ENCODE results near the gene MIEF2. TPM values are rescaled to one million over a fixed set of nuclear protein-coding genes. Genes with fewer than 3 reads are reported as not detected.

The MIEF2 gene
- total RNA-seq, 2 experiments from 2014 or later, result 5.5 to 6.2 TPM

DNA sequence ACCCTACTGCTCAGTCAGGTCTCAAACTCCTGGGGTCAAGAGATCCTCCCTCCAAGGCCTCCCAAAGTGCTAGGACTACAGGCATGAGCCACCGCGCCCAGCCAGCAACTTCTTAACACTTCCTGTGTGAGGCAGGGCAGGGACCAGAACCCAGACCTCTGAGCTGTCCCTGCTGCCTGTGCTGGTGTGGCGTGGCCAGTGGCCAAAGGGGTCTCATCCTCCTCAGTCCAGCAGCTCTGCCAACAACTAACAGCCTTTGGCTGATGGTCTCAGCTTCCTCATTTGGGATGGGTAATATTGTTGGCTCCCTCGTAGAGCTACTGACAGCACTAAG lies 36.4 kb upstream of the MIEF2 start:
- Mint-ChIP-seq H3K27me3 (no peaks in the 10 kb centered on the region), H3K4me3 (no peak overlapping the region), H3K27ac (no peak overlapping the region), H3K4me1 (ENCODE audit: low read depth) (peaks cover 14% of the 10 kb centered on the region), H3K9me3 (no peaks in the 10 kb centered on the region), H3K36me3 (ENCODE audit: low read depth) (no peaks in the 10 kb centered on the region)
- no peak for DNase-seq
- POLR2A ChIA-PET, result interaction anchor here (0.5 to 1.9 kb wide), 4 partner anchors 32 to 94 kb away, joined by 3 to 4 read pairs (median 3); no protein-coding TSS in a partner anchor
- CTCF ChIA-PET, result interaction anchor here (0.8 to 1.3 kb wide), 2 partner anchors 16 to 18 kb away, joined by 3 read pairs; no protein-coding TSS in a partner anchor
- no peak for ATAC-seq
- intact Hi-C loops (cut with micrococcal nuclease), result no loop called here
- TF ChIP-seq, protein P1, sequence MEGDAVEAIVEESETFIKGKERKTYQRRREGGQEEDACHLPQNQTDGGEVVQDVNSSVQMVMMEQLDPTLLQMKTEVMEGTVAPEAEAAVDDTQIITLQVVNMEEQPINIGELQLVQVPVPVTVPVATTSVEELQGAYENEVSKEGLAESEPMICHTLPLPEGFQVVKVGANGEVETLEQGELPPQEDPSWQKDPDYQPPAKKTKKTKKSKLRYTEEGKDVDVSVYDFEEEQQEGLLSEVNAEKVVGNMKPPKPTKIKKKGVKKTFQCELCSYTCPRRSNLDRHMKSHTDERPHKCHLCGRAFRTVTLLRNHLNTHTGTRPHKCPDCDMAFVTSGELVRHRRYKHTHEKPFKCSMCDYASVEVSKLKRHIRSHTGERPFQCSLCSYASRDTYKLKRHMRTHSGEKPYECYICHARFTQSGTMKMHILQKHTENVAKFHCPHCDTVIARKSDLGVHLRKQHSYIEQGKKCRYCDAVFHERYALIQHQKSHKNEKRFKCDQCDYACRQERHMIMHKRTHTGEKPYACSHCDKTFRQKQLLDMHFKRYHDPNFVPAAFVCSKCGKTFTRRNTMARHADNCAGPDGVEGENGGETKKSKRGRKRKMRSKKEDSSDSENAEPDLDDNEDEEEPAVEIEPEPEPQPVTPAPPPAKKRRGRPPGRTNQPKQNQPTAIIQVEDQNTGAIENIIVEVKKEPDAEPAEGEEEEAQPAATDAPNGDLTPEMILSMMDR (IDR thresholded peaks at IDR 0.05), result no peak

DNA sequence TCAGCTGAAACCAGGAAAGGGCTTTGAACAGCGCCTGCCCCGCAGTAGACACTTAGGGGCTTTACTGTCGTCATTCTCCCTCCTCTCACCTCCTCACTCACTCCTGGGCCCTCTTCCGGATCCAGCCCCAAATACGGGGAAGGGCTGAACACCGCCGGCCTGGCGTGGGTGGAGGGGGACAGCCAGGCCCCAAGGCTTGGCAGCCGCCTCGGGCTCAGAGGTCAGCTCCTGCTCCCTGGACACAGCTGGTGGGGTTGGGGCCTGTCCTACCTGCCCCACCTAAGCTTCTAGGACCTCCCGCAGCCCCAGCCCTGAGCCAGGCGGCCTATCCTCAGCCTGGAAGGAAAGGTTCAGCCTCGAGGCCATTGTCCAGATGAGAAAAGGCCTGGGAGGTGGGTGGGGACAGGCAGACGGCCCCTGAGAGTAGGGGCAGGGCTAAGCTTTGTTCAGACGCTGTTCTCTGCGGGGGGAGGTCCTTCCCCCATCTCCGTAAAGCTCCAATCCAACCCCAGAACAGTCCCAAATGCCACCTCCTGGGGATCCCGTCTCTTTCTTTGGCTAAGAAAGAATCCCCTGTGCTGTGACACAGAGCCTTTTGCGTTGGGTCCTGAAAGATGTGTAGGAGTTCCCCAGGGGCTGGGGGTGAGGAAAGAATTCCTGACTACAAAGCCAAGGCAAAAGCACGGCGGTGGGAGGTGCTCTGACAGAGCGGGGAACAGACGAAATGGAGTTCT lies 35.9 kb upstream of the MIEF2 start:
- H3K27me3 Mint-ChIP-seq, result no peaks in the 10 kb centered on the region
- ATAC-seq (no peak), DNase-seq (no peak)
- H3K36me3 Mint-ChIP-seq (ENCODE audit: low read depth), result no peaks in the 10 kb centered on the region
- TF ChIP-seq, protein P1 (IDR thresholded peaks at IDR 0.05), result no peak
- no peaks in the 10 kb centered on the region for H3K9me3 Mint-ChIP-seq
- intact Hi-C loops (cut with micrococcal nuclease), result no loop called here
- H3K4me1 Mint-ChIP-seq (ENCODE audit: low read depth), result peaks cover 14% of the 10 kb centered on the region
- peak overlapping the region; percentile 46 for H3K27ac Mint-ChIP-seq
- H3K4me3 Mint-ChIP-seq, result peak overlapping the region; percentile 65
- ChIA-PET POLR2A (interaction anchor here (0.5 to 1.9 kb wide), 3 partner anchors 33 to 93 kb away, joined by 3 to 4 read pairs (median 3); no protein-coding TSS in a partner anchor), CTCF (interaction anchor here (1.3 kb wide), 1 partner anchor 15 kb away, joined by 3 read pairs; no protein-coding TSS in a partner anchor)

DNA sequence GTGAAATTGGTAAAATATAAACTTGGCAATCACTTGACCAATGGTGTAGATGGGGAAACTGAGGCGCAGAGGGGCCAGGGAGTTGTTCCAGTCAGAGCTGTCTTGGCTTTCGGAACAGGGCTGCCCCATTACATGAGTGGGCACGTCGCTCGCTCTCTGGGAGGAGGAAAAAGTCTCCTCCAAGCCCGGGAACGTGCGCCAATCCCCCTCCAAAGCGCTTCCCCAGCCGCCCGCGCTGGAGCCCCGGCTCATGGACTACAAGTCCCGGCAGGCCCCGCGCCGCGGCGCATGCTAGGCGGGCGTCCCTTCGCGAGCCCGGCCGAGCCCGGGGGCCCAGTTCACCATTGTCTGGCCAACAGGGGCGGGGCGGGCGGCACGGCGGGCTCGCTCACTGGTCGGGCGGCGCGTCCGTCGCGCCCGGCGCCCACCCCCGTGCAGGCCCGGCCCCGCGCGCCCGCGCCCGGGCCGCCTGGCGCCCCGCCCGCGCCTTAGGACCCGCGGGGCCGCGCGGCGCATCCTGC lies 35.3 kb upstream of the MIEF2 start, which contains the start of gene LLGL1:
Gene LLGL1 (plus strand): TSS at position 515 of the 521 bp plus-strand sequence. CDS start 48 bp downstream, outside the sequence.
- intact Hi-C loops (cut with micrococcal nuclease), result no loop called here
- TF ChIP-seq, protein P1 (IDR thresholded peaks at IDR 0.05), result no peak
- DNase-seq (peak; percentile 98), ATAC-seq (peak; percentile 99)
- no peaks in the 10 kb centered on the region for H3K36me3 Mint-ChIP-seq (ENCODE audit: low read depth)
- no peaks in the 10 kb centered on the region for H3K9me3 Mint-ChIP-seq
- peak within 1 kb of the TSS; percentile 82 for H3K27ac Mint-ChIP-seq
- CTCF ChIA-PET, result no interaction called here
- peak within 1 kb of the TSS; percentile 89 for H3K4me3 Mint-ChIP-seq
- H3K4me1 Mint-ChIP-seq (ENCODE audit: low read depth), result peaks cover 14% of the 10 kb centered on the region
- POLR2A ChIA-PET, result interaction anchor here (0.6 to 1.9 kb wide), 3 partner anchors 27 to 44 kb away, joined by 3 to 4 read pairs (median 4); no protein-coding TSS in a partner anchor
- no peaks in the 10 kb centered on the region for H3K27me3 Mint-ChIP-seq

DNA sequence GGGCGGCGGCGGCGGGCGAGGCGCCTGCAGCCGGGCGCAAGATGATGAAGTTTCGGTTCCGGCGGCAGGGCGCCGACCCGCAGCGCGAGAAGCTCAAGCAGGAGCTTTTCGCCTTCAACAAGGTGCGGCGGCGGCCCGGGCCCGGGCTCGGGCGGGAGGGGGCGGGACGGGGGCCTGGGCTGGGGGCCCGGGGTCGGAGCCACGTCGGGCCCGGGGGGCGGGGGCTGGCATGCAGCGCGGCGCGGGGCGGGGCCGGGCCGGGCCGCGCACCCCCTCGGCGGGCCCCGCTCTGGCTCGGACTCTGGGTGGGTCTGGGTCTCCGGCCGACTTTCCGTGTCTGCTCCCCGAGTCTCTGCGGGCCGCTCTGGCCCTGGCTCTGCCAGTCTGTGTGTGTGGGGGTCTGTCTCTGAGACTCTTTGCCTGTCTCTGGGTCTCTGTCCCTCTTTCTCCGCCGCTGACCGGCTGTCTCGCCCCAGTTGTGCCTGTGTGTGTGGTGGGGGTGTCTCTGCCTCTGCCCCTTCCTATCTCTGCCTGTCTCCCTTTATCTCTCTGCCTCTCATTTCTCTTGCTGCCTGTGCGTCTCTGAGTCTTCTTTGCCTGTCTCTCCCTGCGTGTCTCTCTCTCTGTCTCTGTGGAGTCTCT lies 34.7 kb upstream of the MIEF2 start:
- Mint-ChIP-seq H3K27me3 (no peaks in the 10 kb centered on the region), H3K36me3 (ENCODE audit: low read depth) (no peaks in the 10 kb centered on the region), H3K9me3 (no peaks in the 10 kb centered on the region), H3K27ac (peak overlapping the region; percentile 82), H3K4me3 (peak overlapping the region; percentile 89), H3K4me1 (ENCODE audit: low read depth) (peaks cover 14% of the 10 kb centered on the region)
- POLR2A ChIA-PET, result interaction anchor here (0.6 to 1.9 kb wide), 4 partner anchors 12 to 44 kb away, joined by 3 to 4 read pairs (median 4); no protein-coding TSS in a partner anchor
- TF ChIP-seq, protein P1 (IDR thresholded peaks at IDR 0.05), result no peak
- intact Hi-C loops (cut with micrococcal nuclease), result no loop called here
- DNase-seq (peak; percentile 14), ATAC-seq (no peak)
- CTCF ChIA-PET, result no interaction called here
